Measurements from ENCODE around the gene MUL1.

Gene MUL1

GRCh38 chr1:20507564-20508410 is at the start of gene MUL1:
MUL1 (minus strand) TSS chr1:20508151; CDS start chr1:20508024, 127 bp downstream.
- H3K9ac ChIP-seq (ENCODE audit: low read depth, low read length), result peak within 1 kb of the TSS; percentile 89
- H3K4me3 ChIP-seq (ENCODE audit: low read depth, low read length), result peak within 1 kb of the TSS; percentile 96
- H3K36me3 ChIP-seq (ENCODE audit: control insufficient read depth, insufficient read depth, low read length), result peaks cover 8% of the 10 kb centered on the region; the same call in 1 of the 2 replicates
- peaks cover 4% of the 10 kb centered on the region; the same call in 1 of the 2 replicates for H3K27me3 ChIP-seq (ENCODE audit: control insufficient read depth, insufficient read depth, low read length)
- H3K4me1 ChIP-seq (ENCODE audit: control insufficient read depth, insufficient read depth, low read length), result no peaks in the 10 kb centered on the region
- H3K27ac ChIP-seq (ENCODE audit: low read depth, low read length), result peak within 1 kb of the TSS; percentile 79
- H3K9me3 ChIP-seq (ENCODE audit: control insufficient read depth, insufficient read depth, low read length), result no peaks in the 10 kb centered on the region

- Histone ChIP-seq H3K27me3 (ENCODE audit: control insufficient read depth, insufficient read depth, low read length) (peaks cover 79% of the 10 kb centered on the region), H3K9me3 (ENCODE audit: control insufficient read depth, insufficient read depth, low read length) (no peaks in the 10 kb centered on the region), H3K4me3 (ENCODE audit: low read depth, low read length) (no peak overlapping the region), H3K9ac (ENCODE audit: low read depth, low read length) (no peak overlapping the region), H3K36me3 (ENCODE audit: control insufficient read depth, insufficient read depth, low read length) (no peaks in the 10 kb centered on the region), H3K27ac (ENCODE audit: low read depth, low read length) (no peak overlapping the region), H3K4me1 (ENCODE audit: control insufficient read depth, insufficient read depth, low read length) (peaks cover 5% of the 10 kb centered on the region; the same call in 1 of the 2 replicates)
Measured at GRCh38 chr1:20555758-20556120, 47.8 kb upstream of the MUL1 start.

- H3K4me1 ChIP-seq (ENCODE audit: control insufficient read depth, insufficient read depth, low read length), result peaks cover 5% of the 10 kb centered on the region; the same call in 1 of the 2 replicates
- H3K9me3 ChIP-seq (ENCODE audit: control insufficient read depth, insufficient read depth, low read length), result no peaks in the 10 kb centered on the region
- H3K9ac ChIP-seq (ENCODE audit: low read depth, low read length), result no peak overlapping the region
- peaks cover 76% of the 10 kb centered on the region for H3K27me3 ChIP-seq (ENCODE audit: control insufficient read depth, insufficient read depth, low read length)
- no peak overlapping the region for H3K4me3 ChIP-seq (ENCODE audit: low read depth, low read length)
- no peaks in the 10 kb centered on the region for H3K36me3 ChIP-seq (ENCODE audit: control insufficient read depth, insufficient read depth, low read length)
- no peak overlapping the region for H3K27ac ChIP-seq (ENCODE audit: low read depth, low read length)
Measured at GRCh38 chr1:20555025-20555757, 47.2 kb upstream of the MUL1 start.

GRCh38 chr1:20552728-20553445 is 44.9 kb upstream of the MUL1 start:
- Histone ChIP-seq H3K27ac (ENCODE audit: low read depth, low read length) (no peak overlapping the region), H3K9me3 (ENCODE audit: control insufficient read depth, insufficient read depth, low read length) (no peaks in the 10 kb centered on the region), H3K27me3 (ENCODE audit: control insufficient read depth, insufficient read depth, low read length) (peaks cover 80% of the 10 kb centered on the region), H3K36me3 (ENCODE audit: control insufficient read depth, insufficient read depth, low read length) (no peaks in the 10 kb centered on the region), H3K4me1 (ENCODE audit: control insufficient read depth, insufficient read depth, low read length) (peaks cover 5% of the 10 kb centered on the region; the same call in 1 of the 2 replicates), H3K9ac (ENCODE audit: low read depth, low read length) (no peak overlapping the region), H3K4me3 (ENCODE audit: low read depth, low read length) (peak overlapping the region; percentile 61)

GRCh38 chr1:20551945-20552727 is 44.2 kb upstream of the MUL1 start, which contains the start of gene FAM43B:
FAM43B (plus strand) TSS chr1:20552573; CDS start chr1:20552974, 401 bp downstream.
- Histone ChIP-seq H3K4me1 (ENCODE audit: control insufficient read depth, insufficient read depth, low read length) (peaks cover 5% of the 10 kb centered on the region; the same call in 1 of the 2 replicates), H3K36me3 (ENCODE audit: control insufficient read depth, insufficient read depth, low read length) (no peaks in the 10 kb centered on the region), H3K9ac (ENCODE audit: low read depth, low read length) (no peak within 1 kb of the TSS), H3K27ac (ENCODE audit: low read depth, low read length) (no peak within 1 kb of the TSS), H3K9me3 (ENCODE audit: control insufficient read depth, insufficient read depth, low read length) (no peaks in the 10 kb centered on the region), H3K27me3 (ENCODE audit: control insufficient read depth, insufficient read depth, low read length) (peaks cover 75% of the 10 kb centered on the region), H3K4me3 (ENCODE audit: low read depth, low read length) (peak within 1 kb of the TSS; percentile 61)

GRCh38 chr1:20551161-20551560 is 43.2 kb upstream of the MUL1 start:
- Histone ChIP-seq H3K9me3 (ENCODE audit: control insufficient read depth, insufficient read depth, low read length) (no peaks in the 10 kb centered on the region), H3K4me3 (ENCODE audit: low read depth, low read length) (no peak overlapping the region), H3K27ac (ENCODE audit: low read depth, low read length) (no peak overlapping the region), H3K4me1 (ENCODE audit: control insufficient read depth, insufficient read depth, low read length) (peaks cover 5% of the 10 kb centered on the region; the same call in 1 of the 2 replicates), H3K9ac (ENCODE audit: low read depth, low read length) (no peak overlapping the region), H3K27me3 (ENCODE audit: control insufficient read depth, insufficient read depth, low read length) (peaks cover 66% of the 10 kb centered on the region), H3K36me3 (ENCODE audit: control insufficient read depth, insufficient read depth, low read length) (no peaks in the 10 kb centered on the region)

- Histone ChIP-seq H3K36me3 (ENCODE audit: control insufficient read depth, insufficient read depth, low read length) (no peaks in the 10 kb centered on the region), H3K9me3 (ENCODE audit: control insufficient read depth, insufficient read depth, low read length) (no peaks in the 10 kb centered on the region), H3K27me3 (ENCODE audit: control insufficient read depth, insufficient read depth, low read length) (peaks cover 25% of the 10 kb centered on the region), H3K9ac (ENCODE audit: low read depth, low read length) (no peak overlapping the region), H3K4me3 (ENCODE audit: low read depth, low read length) (no peak overlapping the region), H3K4me1 (ENCODE audit: control insufficient read depth, insufficient read depth, low read length) (no peaks in the 10 kb centered on the region), H3K27ac (ENCODE audit: low read depth, low read length) (no peak overlapping the region)
Measured at GRCh38 chr1:20546637-20547036, 38.7 kb upstream of the MUL1 start.

GRCh38 chr1:20540281-20540680 is 32.3 kb upstream of the MUL1 start:
- no peak overlapping the region for H3K4me3 ChIP-seq (ENCODE audit: low read depth, low read length)
- 0 out of 2 replicates have a peak, but pooled peaks cover 12% of the 10 kb centered on the region for H3K27me3 ChIP-seq (ENCODE audit: control insufficient read depth, insufficient read depth, low read length)
- no peaks in the 10 kb centered on the region for H3K36me3 ChIP-seq (ENCODE audit: control insufficient read depth, insufficient read depth, low read length)
- H3K9ac ChIP-seq (ENCODE audit: low read depth, low read length), result no peak overlapping the region
- H3K4me1 ChIP-seq (ENCODE audit: control insufficient read depth, insufficient read depth, low read length), result no peaks in the 10 kb centered on the region
- H3K27ac ChIP-seq (ENCODE audit: low read depth, low read length), result no peak overlapping the region
- H3K9me3 ChIP-seq (ENCODE audit: control insufficient read depth, insufficient read depth, low read length), result no peaks in the 10 kb centered on the region

- Histone ChIP-seq H3K4me3 (ENCODE audit: low read depth, low read length) (no peak overlapping the region), H3K27me3 (ENCODE audit: control insufficient read depth, insufficient read depth, low read length) (peaks cover 12% of the 10 kb centered on the region; the same call in 1 of the 2 replicates), H3K9me3 (ENCODE audit: control insufficient read depth, insufficient read depth, low read length) (no peaks in the 10 kb centered on the region), H3K36me3 (ENCODE audit: control insufficient read depth, insufficient read depth, low read length) (no peaks in the 10 kb centered on the region), H3K27ac (ENCODE audit: low read depth, low read length) (no peak overlapping the region), H3K4me1 (ENCODE audit: control insufficient read depth, insufficient read depth, low read length) (no peaks in the 10 kb centered on the region), H3K9ac (ENCODE audit: low read depth, low read length) (no peak overlapping the region)
Measured at GRCh38 chr1:20538760-20539551, 31.0 kb upstream of the MUL1 start.
